IMR-90 (cell line): ENCODE data around the gene ARPC4. TPM values are rescaled to one million over a fixed set of nuclear protein-coding genes. Genes with fewer than 3 reads are reported as not detected.

Source experiments
- ATAC-seq: fragments of 200-7000 bp; cut with Tn5 transposase; 2 replicates; pipeline ENCODE4 v1.9.1; 2020; ENCODE audit warnings: low read depth, mild to moderate bottlenecking, moderate library complexity
- BruUV-seq: library from RNA; stranded (reverse); fragments of 400-500 nt; replicated peaks from 2 replicates; lab custom pipeline; 2021; lab: Mats Ljungman, UMichigan
- CTCF ChIA-PET: fragments of 300-600 bp; formaldehyde crosslinking; extraction: SDS; loops from one replicate; lab custom pipeline; 2021; ENCODE audit warnings: antibody characterized with exemption; lab: Yijun Ruan, JAX
- POLR2A ChIA-PET: fragments of 300-600 bp; sonication (Branson Sonifier 250); formaldehyde crosslinking; loops from one replicate; lab custom pipeline; 2022; ENCODE audit warnings: antibody characterized with exemption; ENCODE audit not compliant: unreplicated experiment; lab: Charles Lee
- DNase-seq: peaks from one replicate; pipeline ENCODE4 v3.0.0; 2013
- H2AFZ ChIP-seq: replicated peaks from 2 replicates; pipeline ENCODE3; 2013; ENCODE audit warnings: low read length, mild to moderate bottlenecking; ENCODE audit not compliant: poor library complexity
- H2AK5ac ChIP-seq: 2 replicates; pipeline ENCODE4 v1.6.1; 2013; ENCODE audit warnings: low read depth, low read length, inconsistent platforms
- H2AK9ac ChIP-seq: replicated peaks from 2 replicates; pipeline ENCODE3; 2013; ENCODE audit warnings: mild to moderate bottlenecking, low read depth, low read length, moderate library complexity; ENCODE audit not compliant: poor library complexity
- H2BK120ac ChIP-seq: 2 replicates; pipeline ENCODE4 v1.6.1; 2013; ENCODE audit warnings: low read depth, low read length, inconsistent platforms
- H2BK15ac ChIP-seq: 3 replicates; pipeline ENCODE4 v1.6.1; 2013; ENCODE audit warnings: low read depth, low read length, inconsistent platforms
- H2BK20ac ChIP-seq: 2 replicates; pipeline ENCODE4 v1.6.1; 2013; ENCODE audit warnings: low read depth, mild to moderate bottlenecking, inconsistent platforms, low read length, moderate library complexity
- H2BK5ac ChIP-seq: 2 replicates; pipeline ENCODE4 v1.6.1; 2013; ENCODE audit warnings: mild to moderate bottlenecking, low read depth, low read length, inconsistent platforms; ENCODE audit not compliant: poor library complexity, severe bottlenecking
- H3K14ac ChIP-seq: replicated peaks from 2 replicates; pipeline ENCODE4 v1.6.1; 2013; ENCODE audit warnings: low read depth, low read length, inconsistent platforms
- H3K18ac ChIP-seq: 2 replicates; pipeline ENCODE4 v1.6.1; 2013; ENCODE audit warnings: low read depth, low read length, control low read depth
- H3K23ac ChIP-seq: 2 replicates; pipeline ENCODE4 v1.6.1; 2013; ENCODE audit warnings: low read depth, low read length, inconsistent platforms
- H3K27ac ChIP-seq: 2 replicates; pipeline ENCODE4 v1.5.1; 2013; ENCODE audit warnings: mild to moderate bottlenecking, control low read depth, low read length; ENCODE audit not compliant: insufficient read depth
- H3K27me3 ChIP-seq: 2 replicates; pipeline ENCODE4 v1.6.1; 2013; ENCODE audit warnings: low read length; ENCODE audit not compliant: control insufficient read depth, insufficient read depth
- H3K36me3 ChIP-seq: 2 replicates; pipeline ENCODE4 v1.6.1; 2013; ENCODE audit warnings: low read length, mixed read lengths; ENCODE audit not compliant: control insufficient read depth, insufficient read depth
- H3K4ac ChIP-seq: 2 replicates; pipeline ENCODE4 v1.6.1; 2013; ENCODE audit warnings: low read depth, low read length, inconsistent platforms
- H3K4me1 ChIP-seq: 2 replicates; pipeline ENCODE4 v1.6.1; 2013; ENCODE audit warnings: low read length, mixed read lengths; ENCODE audit not compliant: control insufficient read depth, insufficient read depth
- H3K4me2 ChIP-seq: 2 replicates; pipeline ENCODE4 v1.6.1; 2013; ENCODE audit warnings: low read depth, mild to moderate bottlenecking, control low read depth, low read length, moderate library complexity
- H3K4me3 ChIP-seq: 2 replicates; pipeline ENCODE4 v1.5.1; 2013; ENCODE audit warnings: low read depth, mild to moderate bottlenecking, control low read depth, low read length, moderate library complexity; ENCODE audit not compliant: insufficient read depth
- H3K56ac ChIP-seq: 2 replicates; pipeline ENCODE4 v1.6.1; 2013; ENCODE audit warnings: low read length, inconsistent platforms; ENCODE audit not compliant: insufficient read depth; ENCODE audit errors: extremely low read depth
- H3K79me1 ChIP-seq, 2 experiments: 2 replicates each; pipeline ENCODE4 v1.6.1; 2013; ENCODE audit warnings: low read length in 2 of 2, inconsistent platforms in 1 of 2, low read depth in 1 of 2
- H3K9ac ChIP-seq: 2 replicates; pipeline ENCODE4 v1.6.1; 2013; ENCODE audit warnings: low read depth, low read length, control low read depth
- H3K9me1 ChIP-seq: 2 replicates; pipeline ENCODE4 v1.6.1; 2013; ENCODE audit warnings: low read length, inconsistent platforms; ENCODE audit not compliant: insufficient read depth
- H3K9me3 ChIP-seq: 2 replicates; pipeline ENCODE4 v1.6.1; 2013; ENCODE audit warnings: low read length; ENCODE audit not compliant: control insufficient read depth, insufficient read depth
- H4K20me1 ChIP-seq: 2 replicates; pipeline ENCODE4 v1.6.1; 2013; ENCODE audit warnings: low read length, inconsistent platforms; ENCODE audit not compliant: insufficient read depth
- H4K5ac ChIP-seq: 2 replicates; pipeline ENCODE4 v1.6.1; 2013; ENCODE audit warnings: mild to moderate bottlenecking, low read depth, low read length, control low read depth
- H4K8ac ChIP-seq, 2 experiments: 2 replicates each; pipeline ENCODE4 v1.6.1; 2013; ENCODE audit warnings: low read depth in 2 of 2, low read length in 2 of 2, control low read depth in 1 of 2, inconsistent platforms in 1 of 2
- H4K91ac ChIP-seq: 2 replicates; pipeline ENCODE4 v1.6.1; 2013; ENCODE audit warnings: low read depth, low read length, inconsistent platforms; ENCODE audit not compliant: insufficient read depth
- CTCF ChIP-seq: conservative IDR thresholded peaks from 2 replicates; pipeline ENCODE4 v1.5.1; 2012; ENCODE audit warnings: mild to moderate bottlenecking, low read depth, low read length, improper control_type of control experiment
- ELK1 ChIP-seq: fragments of 150-350 bp; IDR thresholded peaks from 2 replicates; pipeline ENCODE4 v1.6.1; 2016; ENCODE audit warnings: low read depth, mild to moderate bottlenecking, low read length, moderate library complexity, borderline replicate concordance
- MXI1 ChIP-seq: IDR thresholded peaks from 2 replicates; pipeline ENCODE4 v1.6.1; 2012; ENCODE audit warnings: low read depth, mild to moderate bottlenecking, low read length, moderate library complexity, borderline replicate concordance
- RAD21 ChIP-seq: IDR thresholded peaks from 2 replicates; pipeline ENCODE4 v1.6.1; 2012; ENCODE audit warnings: low read length, improper control_type of control experiment
- RCOR1 ChIP-seq: IDR thresholded peaks from 2 replicates; pipeline ENCODE4 v1.6.1; 2012; ENCODE audit warnings: mild to moderate bottlenecking, low read length, improper control_type of control experiment; ENCODE audit not compliant: insufficient replicate concordance
- SMC3 ChIP-seq: fragments of 150-350 bp; IDR thresholded peaks from 2 replicates; pipeline ENCODE4 v1.6.1; 2016; ENCODE audit warnings: low read depth, mild to moderate bottlenecking, antibody characterized with exemption, low read length, moderate library complexity
- WGBS, 2 experiments: methylation state at CpG; one replicate each; pipeline versions ENCODE4 v1.1.5 to v1.1.7; 2013; ENCODE audit warnings: missing lambda C conversion rate in 2 of 2; ENCODE audit not compliant: insufficient read length in 1 of 2; ENCODE audit errors: extremely low coverage in 2 of 2; 5-methylcytosine and 5-hydroxymethylcytosine counted together
- dilution Hi-C: fragments of 300-500 bp; cut with HindIII; formaldehyde crosslinking; loops from one replicate; pipeline ENCODE4 v1.14.3; 2018; ENCODE audit warnings: low sequenced_read_pairs; ENCODE audit not compliant: unreplicated experiment
- in situ Hi-C: fragments of 300-500 bp; cut with MboI; formaldehyde crosslinking; loops from 3 replicates; pipeline ENCODE4 v1.14.3; 2019; ENCODE audit warnings: low sequenced_read_pairs, inconsistent platforms, mixed read lengths
- intact Hi-C: fragments of 100-400 bp; cut with micrococcal nuclease; formaldehyde crosslinking; loops from 2 replicates; pipeline ENCODE4 v1.10.0; 2022
- polyA plus RNA-seq, 3 experiments: library from polyadenylated mRNA; depleted of rRNA; stranded (reverse); fragments of >200 nt; gene quantifications; 2 replicates each; pipeline ENCODE4 v1.2.3, GENCODE V29; 2012; ENCODE audit warnings: low replicate concordance in 1 of 3
- total RNA-seq: library from RNA; depleted of rRNA; stranded (reverse); fragments of >200 nt; gene quantifications from 2 replicates; pipeline ENCODE4 v1.2.3, GENCODE V29; 2012

Gene ARPC4
- total and polyA plus RNA-seq, 2 of the 4 experiments (the other 2 are of a cell fraction), result 188 to 383 TPM

DNA sequence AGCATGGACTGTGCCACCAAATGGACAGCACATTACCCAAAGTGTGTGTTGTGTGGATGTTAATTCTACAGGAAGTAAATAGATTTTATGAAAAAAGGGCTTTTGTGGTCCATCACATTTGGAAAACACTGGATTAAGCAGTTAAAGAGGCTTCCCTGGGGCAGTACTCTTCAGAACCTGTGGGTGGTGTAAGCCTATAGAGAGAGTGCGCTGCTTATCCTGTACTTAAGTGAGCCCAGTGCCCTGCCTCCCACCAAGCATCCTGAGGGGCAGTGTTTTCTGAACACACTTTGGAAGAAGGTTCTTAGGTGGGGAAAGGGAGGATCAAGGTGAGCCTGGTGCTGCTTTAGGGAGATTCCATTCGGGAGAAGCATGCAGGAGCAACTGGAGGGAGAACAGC is 28.1 kb downstream of the ARPC4 start:
- no peak overlapping the region for H2AK9ac ChIP-seq
- WGBS, 2 experiments, result no CpG with 5 or more reads among the region's 2 CpGs
- POLR2A ChIA-PET, result no interaction called here

More for the DNA sequence above, 28.1 kb downstream of the ARPC4 start:
- H2BK5ac ChIP-seq, result no peak overlapping the region
- H3K4me1 ChIP-seq, result no peaks in the 10 kb centered on the region
- CTCF ChIA-PET, result no interaction called here
- no peak overlapping the region for H3K23ac ChIP-seq
- no peak overlapping the region for H2BK20ac ChIP-seq
- H3K79me1 ChIP-seq, result no peaks in the 10 kb centered on the region
- no peak overlapping the region for H2AK5ac ChIP-seq
- no peak overlapping the region for H3K14ac ChIP-seq
- no peak overlapping the region for H2AFZ ChIP-seq
- no peak overlapping the region for H3K4me2 ChIP-seq
- dilution Hi-C loops, result no loop called here
- H2BK120ac ChIP-seq, result no peak overlapping the region
- H3K27me3 ChIP-seq, result no peaks in the 10 kb centered on the region
- H3K56ac ChIP-seq, result no peak overlapping the region
- no peak overlapping the region for H3K4ac ChIP-seq
- H3K9me3 ChIP-seq, result no peaks in the 10 kb centered on the region
- peaks cover 11% of the 10 kb centered on the region for H3K9me1 ChIP-seq
- H3K36me3 ChIP-seq, result peaks cover 7% of the 10 kb centered on the region
- H3K27ac ChIP-seq, result no peak overlapping the region
- no peak overlapping the region for H4K5ac ChIP-seq
- BruUV-seq, result no TSS peak
- ATAC-seq (peak; percentile 88), DNase-seq (peak; percentile 23)
- no peaks in the 10 kb centered on the region for H4K20me1 ChIP-seq
- no peak overlapping the region for H3K18ac ChIP-seq
- no peak overlapping the region for H3K4me3 ChIP-seq
- in situ Hi-C loops, result no loop called here
- no peak overlapping the region for H4K91ac ChIP-seq
- H4K8ac ChIP-seq, result no peak overlapping the region
- TF ChIP-seq RAD21, result peak; percentile 31; the same call in 1 of the 2 replicates
- no peak for TF ChIP-seq MXI1
- TF ChIP-seq CTCF, result peak; percentile 39
- no peak for TF ChIP-seq ELK1
- 0 out of 2 replicates have a peak, but pooled peaks have one; percentile 5 for TF ChIP-seq SMC3
- no peak for TF ChIP-seq RCOR1
- no peak overlapping the region for H3K9ac ChIP-seq
- H2BK15ac ChIP-seq, result no peak overlapping the region
- intact Hi-C loops, result no loop called here
